Measurements from ENCODE around the gene DYRK4. TPM values are rescaled to one million over a fixed set of nuclear protein-coding genes. Genes with fewer than 3 reads are reported as not detected.
A peak's percentile ranks its signal among the peaks of the same experiment; 100 is the strongest.

Gene DYRK4
- total and polyA plus RNA-seq, 2 of the 13 experiments (the other 11 are each of a cell fraction or from before 2014, with no cell fraction given), result 29.4 to 40.2 TPM

GRCh38 chr12:4538207-4539160 is 23.5 kb upstream of the DYRK4 start, which contains the start of gene RAD51AP1 (continued):
- TF ChIP-seq KLF16 (CRISPR knock-in tag; IDR thresholded peaks at IDR 0.05) (peak in 1 of 2 experiments; percentile 71; a peak in 1 of 4 replicates), CBX1 (IDR thresholded peaks at IDR 0.05; ENCODE audit: low read depth) (no peak), SOX5 (CRISPR knock-in tag; IDR thresholded peaks at IDR 0.05; ENCODE audit: borderline replicate concordance) (no peak), ZFP36 (IDR thresholded peaks at IDR 0.05; ENCODE audit: borderline replicate concordance, low read depth, low read length, partially characterized antibody) (no peak), EEA1 (CRISPR knock-in tag; IDR thresholded peaks at IDR 0.05; ENCODE audit: borderline replicate concordance) (no peak), CENPT (CRISPR knock-in tag; IDR thresholded peaks at IDR 0.05; ENCODE audit: low read depth) (no peak), HNF1A (IDR thresholded peaks at IDR 0.05; ENCODE audit: low read depth) (0 out of 2 replicates have a peak, but pooled peaks have one; percentile 35), HNF1A (CRISPR knock-in tag; IDR thresholded peaks at IDR 0.05; ENCODE audit: borderline replicate concordance) (peak; percentile 36; the same call in 1 of the 2 replicates), AHDC1 (CRISPR knock-in tag; IDR thresholded peaks at IDR 0.05; ENCODE audit: borderline replicate concordance) (no peak), NR2F1 (CRISPR knock-in tag; IDR thresholded peaks at IDR 0.05) (no peak), ZNF275 (CRISPR knock-in tag; IDR thresholded peaks at IDR 0.05; ENCODE audit: borderline replicate concordance) (peak; percentile 73; the same call in 1 of the 2 replicates), ZSCAN21 (CRISPR knock-in tag; IDR thresholded peaks at IDR 0.05; ENCODE audit: borderline replicate concordance) (peak; percentile 64; the same call in 1 of the 2 replicates), ZNF567 (CRISPR knock-in tag; IDR thresholded peaks at IDR 0.05; ENCODE audit: borderline replicate concordance) (no peak)
